Activated CD4-positive, alpha-beta memory T cell treated with anti-CD3 and anti-CD28 coated beads, Interleukin-2, amount 10 ng/mL, durations not matched to agents 7 days and 5 days (primary cell): ENCODE results near the gene TMEM254. TPM values are rescaled to one million over a fixed set of nuclear protein-coding genes. Genes with fewer than 3 reads are reported as not detected.
A peak's percentile ranks its signal among the peaks of the same experiment; 100 is the strongest.
"Not testable (repeated sequence)": the region's sequence is repeated elsewhere in the genome, so short reads cannot be mapped to it uniquely, and the experiment has no call there.

ENCODE experiments used
- CTCF ChIA-PET: fragments of 350-600 bp; sonication (Branson Sonifier 250); formaldehyde crosslinking; loops from one replicate; lab custom pipeline; 2021; ENCODE audit warnings: antibody characterized with exemption, inconsistent platforms; lab: Charles Lee
- POLR2A ChIA-PET: fragments of 350-600 bp; sonication (Branson Sonifier 250); formaldehyde crosslinking; loops from one replicate; lab custom pipeline; 2021; ENCODE audit warnings: antibody characterized with exemption; lab: Charles Lee
- DNase-seq: peaks from one replicate; pipeline ENCODE4 v3.0.0-alpha.2; 2020
- H3K27ac Mint-ChIP-seq: one replicate; pipeline ENCODE4 v1.8.0; 2021; ENCODE audit warnings: mild to moderate bottlenecking, mixed read lengths
- H3K27me3 Mint-ChIP-seq: one replicate; pipeline ENCODE4 v1.8.0; 2021; ENCODE audit warnings: mixed read lengths
- H3K36me3 Mint-ChIP-seq: one replicate; pipeline ENCODE4 v1.8.0; 2021; ENCODE audit warnings: low read depth, mixed read lengths
- H3K4me1 Mint-ChIP-seq: one replicate; pipeline ENCODE4 v1.8.0; 2021; ENCODE audit warnings: mixed read lengths
- H3K4me3 Mint-ChIP-seq: one replicate; pipeline ENCODE4 v1.8.0; 2021; ENCODE audit warnings: mild to moderate bottlenecking, mixed read lengths
- H3K9me3 Mint-ChIP-seq: one replicate; pipeline ENCODE4 v1.8.0; 2021; ENCODE audit warnings: mixed read lengths
- total RNA-seq, 2 experiments: library from RNA; stranded (reverse); gene quantifications; one replicate each; pipeline ENCODE4 v1.2.3, GENCODE V29; 2021

TMEM254 gene
- total RNA-seq, 2 experiments from 2014 or later, result 15.0 to 18.3 TPM

- H3K36me3 Mint-ChIP-seq, result no peaks in the 10 kb centered on the region
- DNase-seq, result no peak
- POLR2A ChIA-PET, result no interaction called here
- H3K9me3 Mint-ChIP-seq, result no peaks in the 10 kb centered on the region
- CTCF ChIA-PET, result no interaction called here
- no peak overlapping the region for H3K4me3 Mint-ChIP-seq
- H3K27me3 Mint-ChIP-seq, result peaks cover 3% of the 10 kb centered on the region
- H3K4me1 Mint-ChIP-seq, result no peaks in the 10 kb centered on the region
- H3K27ac Mint-ChIP-seq, result no peak overlapping the region
Observed at GRCh38 chr10:80051993-80052392, 26.5 kb upstream of the TMEM254 start.

GRCh38 chr10:80055760-80056159 is 22.7 kb upstream of the TMEM254 start:
- no peak overlapping the region for H3K27ac Mint-ChIP-seq
- CTCF ChIA-PET, result interaction anchor here (1.3 to 1.6 kb wide), 2 partner anchors 9 to 88 kb away, joined by 3 to 5 read pairs; no protein-coding TSS in a partner anchor
- H3K27me3 Mint-ChIP-seq, result peaks cover under 1% of the 10 kb centered on the region
- no peak overlapping the region for H3K4me3 Mint-ChIP-seq
- no peak for DNase-seq
- peaks cover 15% of the 10 kb centered on the region for H3K4me1 Mint-ChIP-seq
- POLR2A ChIA-PET, result no interaction called here
- no peaks in the 10 kb centered on the region for H3K36me3 Mint-ChIP-seq
- H3K9me3 Mint-ChIP-seq, result no peaks in the 10 kb centered on the region

GRCh38 chr10:80057171-80057570 is 21.3 kb upstream of the TMEM254 start:
- H3K27me3 Mint-ChIP-seq, result no peaks in the 10 kb centered on the region
- H3K36me3 Mint-ChIP-seq, result no peaks in the 10 kb centered on the region
- no peak overlapping the region for H3K4me3 Mint-ChIP-seq
- no peaks in the 10 kb centered on the region for H3K9me3 Mint-ChIP-seq
- DNase-seq, result no peak
- POLR2A ChIA-PET, result no interaction called here
- H3K4me1 Mint-ChIP-seq, result peaks cover 15% of the 10 kb centered on the region
- CTCF ChIA-PET, result interaction anchor here (1.3 to 1.6 kb wide), 2 partner anchors 10 to 87 kb away, joined by 3 to 5 read pairs; no protein-coding TSS in a partner anchor
- H3K27ac Mint-ChIP-seq, result no peak overlapping the region

DNA sequence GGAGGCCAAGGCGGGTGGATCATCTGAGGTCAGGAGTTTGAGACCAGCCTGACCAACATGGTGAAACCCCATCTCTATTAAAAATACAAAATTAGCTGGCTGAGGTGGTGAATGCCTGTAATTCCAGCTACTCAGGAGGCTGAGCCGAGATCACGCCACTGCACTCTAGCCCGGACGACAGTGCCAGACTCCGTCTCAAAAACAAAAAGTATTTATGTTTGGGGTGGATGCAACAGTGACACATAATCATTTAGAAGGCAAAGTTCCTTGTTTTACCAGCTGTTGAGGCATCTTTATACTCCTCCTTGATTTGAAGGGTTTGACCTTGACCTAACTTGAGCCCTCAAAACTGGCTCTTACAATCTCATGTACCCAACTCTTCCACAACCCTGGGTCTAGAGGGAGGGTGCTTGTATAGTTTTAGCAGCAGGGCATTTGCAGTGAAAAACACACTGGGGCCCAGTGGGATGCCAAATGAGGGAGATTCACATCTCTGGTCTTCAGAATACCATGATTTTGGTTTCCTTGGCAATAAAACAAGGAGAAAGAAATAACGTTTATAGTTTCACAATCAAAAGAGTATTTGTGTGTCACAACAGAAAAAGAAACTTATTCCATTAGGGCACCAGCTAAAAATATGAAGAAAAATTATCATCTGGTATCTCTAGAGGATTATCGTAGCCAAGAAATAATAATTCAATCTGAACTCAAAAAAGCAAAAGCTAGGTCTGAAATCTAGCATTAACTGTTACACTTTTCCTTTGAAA is 14.2 kb upstream of the TMEM254 start:
- no peak for DNase-seq
- ChIA-PET CTCF (interaction anchor here (1.4 kb wide), 1 partner anchor 16 kb away, joined by 3 read pairs; no protein-coding TSS in a partner anchor), POLR2A (interaction anchor here (0.6 kb wide), 1 partner anchor 549 kb away, joined by 3 read pairs; no protein-coding TSS in a partner anchor)
- Mint-ChIP-seq H3K4me3 (no peak overlapping the region), H3K9me3 (no peaks in the 10 kb centered on the region), H3K4me1 (no peaks in the 10 kb centered on the region), H3K36me3 (no peaks in the 10 kb centered on the region), H3K27me3 (peaks cover 5% of the 10 kb centered on the region), H3K27ac (no peak overlapping the region)

DNA sequence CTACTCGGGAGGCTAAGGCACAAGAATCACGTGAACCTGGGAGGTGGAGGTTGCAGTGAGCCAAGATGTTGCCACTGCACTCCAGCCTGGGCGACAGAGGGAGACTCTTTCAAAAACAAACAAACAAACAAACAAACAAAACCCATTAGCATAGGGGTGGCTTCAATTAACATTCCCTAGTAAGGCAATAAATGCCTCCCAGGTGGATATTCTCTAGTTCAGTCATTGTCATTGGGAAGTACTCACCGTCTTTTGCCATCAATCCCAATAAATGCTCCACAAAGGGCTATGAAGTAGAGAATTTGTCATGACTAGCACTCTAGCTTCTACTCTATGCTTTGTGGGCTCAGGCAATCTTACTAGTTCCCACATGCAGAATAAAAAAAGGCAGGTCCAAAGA is 11.7 kb upstream of the TMEM254 start:
- H3K4me3 Mint-ChIP-seq, result no peak overlapping the region
- ChIA-PET CTCF (interaction anchor here (0.9 to 2.3 kb wide), 4 partner anchors 8 to 20 kb away, joined by 3 to 8 read pairs (median 5); partner anchors contain the start of gene TMEM254), POLR2A (interaction anchor here (1.5 kb wide), 1 partner anchor 13 kb away, joined by 4 read pairs; no protein-coding TSS in a partner anchor)
- no peaks in the 10 kb centered on the region for H3K4me1 Mint-ChIP-seq
- no peak for DNase-seq
- H3K9me3 Mint-ChIP-seq, result no peaks in the 10 kb centered on the region
- no peaks in the 10 kb centered on the region for H3K36me3 Mint-ChIP-seq
- peaks cover 5% of the 10 kb centered on the region for H3K27me3 Mint-ChIP-seq
- H3K27ac Mint-ChIP-seq, result no peak overlapping the region

- POLR2A ChIA-PET, result interaction anchor here (1.5 kb wide), 1 partner anchor 12 kb away, joined by 4 read pairs; no protein-coding TSS in a partner anchor
- not testable (repeated sequence) for H3K9me3 Mint-ChIP-seq, H3K36me3 Mint-ChIP-seq, H3K4me1 Mint-ChIP-seq, H3K27ac Mint-ChIP-seq, H3K27me3 Mint-ChIP-seq, H3K4me3 Mint-ChIP-seq, DNase-seq
- CTCF ChIA-PET, result interaction anchor here (0.9 to 2.3 kb wide), 4 partner anchors 8 to 11 kb away, joined by 3 to 9 read pairs (median 6); partner anchors contain the start of gene TMEM254
Observed at GRCh38 chr10:80067821-80068220, 10.6 kb upstream of the TMEM254 start.

DNA sequence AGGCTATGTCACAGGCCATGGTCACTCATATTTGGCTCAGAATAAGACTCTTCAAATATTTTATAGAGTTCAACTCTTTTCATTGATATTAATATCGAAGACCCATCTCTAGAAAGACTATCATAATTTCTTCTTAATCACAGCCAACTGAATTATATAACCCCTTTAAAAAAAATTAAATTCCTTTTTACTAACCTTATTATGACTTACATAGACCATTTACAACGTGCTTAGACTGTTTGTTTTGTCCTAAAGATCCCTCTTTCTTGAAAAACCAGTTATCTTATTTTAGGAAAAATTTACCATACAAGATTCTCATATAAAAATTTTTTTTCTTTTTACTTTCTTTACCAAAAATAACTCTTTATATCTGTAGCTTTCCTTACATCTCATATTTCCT is 10.2 kb upstream of the TMEM254 start:
- ChIA-PET POLR2A (interaction anchor here (1.5 kb wide), 1 partner anchor 11 kb away, joined by 4 read pairs; no protein-coding TSS in a partner anchor), CTCF (interaction anchor here (1.6 to 2.3 kb wide), 3 partner anchors 9 to 21 kb away, joined by 4 to 9 read pairs (median 8); partner anchors contain the start of gene TMEM254)
- H3K27me3 Mint-ChIP-seq, result peaks cover 5% of the 10 kb centered on the region
- no peak for DNase-seq
- no peaks in the 10 kb centered on the region for H3K4me1 Mint-ChIP-seq
- no peak overlapping the region for H3K27ac Mint-ChIP-seq
- no peaks in the 10 kb centered on the region for H3K36me3 Mint-ChIP-seq
- H3K9me3 Mint-ChIP-seq, result no peaks in the 10 kb centered on the region
- H3K4me3 Mint-ChIP-seq, result no peak overlapping the region

DNA sequence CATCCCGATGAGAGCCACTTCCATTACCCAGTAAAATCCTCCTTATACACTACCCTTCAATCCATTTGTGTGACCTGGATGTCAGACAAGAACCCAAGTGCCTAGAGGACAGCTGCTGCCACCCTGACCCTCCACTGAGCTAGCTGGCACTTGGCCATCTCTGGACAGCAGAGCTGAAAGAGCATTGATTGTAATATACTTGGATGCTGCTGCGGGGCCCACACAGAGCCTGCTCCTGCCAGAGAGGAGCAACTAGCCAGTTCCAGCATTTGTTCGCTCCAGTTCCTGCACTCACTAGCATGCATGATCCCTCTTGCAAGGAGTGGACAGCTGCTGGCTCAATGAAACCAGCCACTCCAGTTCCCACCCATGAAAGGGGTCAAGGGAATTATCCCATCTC is 8.4 kb upstream of the TMEM254 start:
- no peak for DNase-seq
- peaks cover 5% of the 10 kb centered on the region for H3K27me3 Mint-ChIP-seq
- no peaks in the 10 kb centered on the region for H3K4me1 Mint-ChIP-seq
- POLR2A ChIA-PET, result no interaction called here
- H3K9me3 Mint-ChIP-seq, result no peaks in the 10 kb centered on the region
- H3K27ac Mint-ChIP-seq, result no peak overlapping the region
- CTCF ChIA-PET, result interaction anchor here (0.6 to 2.1 kb wide), 4 partner anchors 11 to 190 kb away, joined by 3 to 9 read pairs (median 4); no protein-coding TSS in a partner anchor
- H3K4me3 Mint-ChIP-seq, result no peak overlapping the region
- no peaks in the 10 kb centered on the region for H3K36me3 Mint-ChIP-seq

GRCh38 chr10:80072584-80072983 is 5.9 kb upstream of the TMEM254 start:
- H3K36me3 Mint-ChIP-seq, result no peaks in the 10 kb centered on the region
- POLR2A ChIA-PET, result no interaction called here
- H3K27ac Mint-ChIP-seq, result no peak overlapping the region
- CTCF ChIA-PET, result no interaction called here
- no peaks in the 10 kb centered on the region for H3K9me3 Mint-ChIP-seq
- peaks cover 8% of the 10 kb centered on the region for H3K4me1 Mint-ChIP-seq
- no peak for DNase-seq
- no peak overlapping the region for H3K4me3 Mint-ChIP-seq
- peaks cover 5% of the 10 kb centered on the region for H3K27me3 Mint-ChIP-seq

DNA sequence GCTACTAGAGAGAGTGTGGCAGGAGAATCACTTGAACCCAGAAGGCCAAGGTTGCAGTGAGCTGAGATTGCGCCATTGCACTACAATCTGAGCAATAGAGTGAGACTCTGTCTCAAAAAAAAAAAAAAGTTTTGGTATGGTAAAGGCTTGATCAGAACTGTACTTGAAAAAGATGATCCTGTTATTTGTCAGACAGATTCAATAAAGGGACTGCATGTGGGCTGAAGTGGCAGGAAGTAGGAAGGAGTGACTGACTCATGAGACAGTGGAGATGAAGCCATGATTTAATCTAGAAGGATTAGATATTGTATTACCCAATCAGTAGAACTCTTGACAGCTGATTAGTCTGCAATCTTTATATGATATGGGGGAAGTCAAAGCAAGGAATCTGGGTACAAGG is 2.7 kb upstream of the TMEM254 start:
- ChIA-PET POLR2A (no interaction called here), CTCF (interaction anchor here (1.4 kb wide), 1 partner anchor 8 kb away, joined by 4 read pairs; no protein-coding TSS in a partner anchor)
- H3K27me3 Mint-ChIP-seq, result no peaks in the 10 kb centered on the region
- peaks cover 27% of the 10 kb centered on the region for H3K4me1 Mint-ChIP-seq
- H3K36me3 Mint-ChIP-seq, result no peaks in the 10 kb centered on the region
- H3K9me3 Mint-ChIP-seq, result no peaks in the 10 kb centered on the region
- no peak overlapping the region for H3K27ac Mint-ChIP-seq
- no peak overlapping the region for H3K4me3 Mint-ChIP-seq
- DNase-seq, result no peak

DNA sequence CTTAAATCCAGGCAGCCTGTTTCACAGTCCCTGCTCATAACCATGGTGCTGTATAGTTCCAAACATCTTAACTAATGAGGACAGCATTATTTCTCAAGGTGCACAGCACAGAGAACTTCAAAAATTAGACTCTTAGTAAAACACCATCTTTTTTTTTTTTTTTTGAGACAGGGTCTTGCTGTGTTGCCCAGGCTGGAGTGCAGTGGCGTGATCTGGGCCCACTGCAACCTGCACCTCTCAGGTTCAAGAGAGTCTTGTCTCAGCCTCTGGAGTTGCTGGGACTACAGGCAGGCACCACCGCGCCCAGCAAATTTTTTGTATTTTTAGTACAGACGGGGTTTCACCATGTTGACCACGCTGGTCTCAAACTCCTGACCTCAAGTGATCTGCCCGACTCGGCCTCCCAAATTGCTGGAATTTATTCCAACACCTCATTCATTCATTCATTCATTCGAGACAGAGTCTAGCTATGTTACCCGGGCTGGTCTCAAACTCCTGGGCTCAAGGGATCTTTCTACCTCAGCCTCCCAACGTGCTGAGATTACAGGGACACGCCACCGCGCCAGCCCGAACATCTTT is 507 bp upstream of the TMEM254 start:
- no peaks in the 10 kb centered on the region for H3K36me3 Mint-ChIP-seq
- ChIA-PET CTCF (interaction anchor here (2.3 kb wide), 1 partner anchor 10 kb away, joined by 8 read pairs; no protein-coding TSS in a partner anchor), POLR2A (no interaction called here)
- H3K9me3 Mint-ChIP-seq, result no peaks in the 10 kb centered on the region
- no peak for DNase-seq
- peak overlapping the region; percentile 92 for H3K4me3 Mint-ChIP-seq
- H3K4me1 Mint-ChIP-seq, result peaks cover 29% of the 10 kb centered on the region
- peak overlapping the region; percentile 73 for H3K27ac Mint-ChIP-seq
- no peaks in the 10 kb centered on the region for H3K27me3 Mint-ChIP-seq

- no peaks in the 10 kb centered on the region for H3K27me3 Mint-ChIP-seq
- peak overlapping the region; percentile 73 for H3K27ac Mint-ChIP-seq
- POLR2A ChIA-PET, result interaction anchor here (1.0 to 1.9 kb wide), 3 partner anchors 12 to 108 kb away, joined by 3 to 5 read pairs (median 4); no protein-coding TSS in a partner anchor
- H3K4me3 Mint-ChIP-seq, result peak overlapping the region; percentile 92
- no peaks in the 10 kb centered on the region for H3K36me3 Mint-ChIP-seq
- CTCF ChIA-PET, result interaction anchor here (0.6 to 2.3 kb wide), 8 partner anchors 11 to 299 kb away, joined by 3 to 8 read pairs (median 4); no protein-coding TSS in a partner anchor
- H3K9me3 Mint-ChIP-seq, result no peaks in the 10 kb centered on the region
- peaks cover 29% of the 10 kb centered on the region for H3K4me1 Mint-ChIP-seq
- no peak for DNase-seq
Observed at GRCh38 chr10:80079312-80079719, 851 bp downstream of the TMEM254 start.

GRCh38 chr10:80081026-80081425 is 2.6 kb downstream of the TMEM254 start:
- no peak overlapping the region for H3K4me3 Mint-ChIP-seq
- no peaks in the 10 kb centered on the region for H3K9me3 Mint-ChIP-seq
- H3K27me3 Mint-ChIP-seq, result no peaks in the 10 kb centered on the region
- ChIA-PET CTCF (no interaction called here), POLR2A (no interaction called here)
- H3K36me3 Mint-ChIP-seq, result no peaks in the 10 kb centered on the region
- H3K27ac Mint-ChIP-seq, result no peak overlapping the region
- no peak for DNase-seq
- H3K4me1 Mint-ChIP-seq, result peaks cover 26% of the 10 kb centered on the region
